Muscle of leg (tissue), 11 donors: ENCODE results near the gene TMEM43. TPM values are rescaled to one million over a fixed set of nuclear protein-coding genes. Genes with fewer than 3 reads are reported as not detected.

ENCODE experiments used
- DNase-seq: peaks from one replicate; pipeline ENCODE4 v3.0.0; 2013
- H3K27ac ChIP-seq: one replicate; pipeline ENCODE4 v1.5.1; 2013; ENCODE audit warnings: mild to moderate bottlenecking, low read length, control low read depth
- H3K27me3 ChIP-seq: one replicate; pipeline ENCODE4 v1.6.1; 2013; ENCODE audit warnings: low read length; ENCODE audit not compliant: control insufficient read depth, insufficient read depth
- H3K36me3 ChIP-seq: one replicate; pipeline ENCODE4 v1.6.1; 2013; ENCODE audit warnings: low read length; ENCODE audit not compliant: control insufficient read depth, insufficient read depth
- H3K4me1 ChIP-seq: one replicate; pipeline ENCODE4 v1.6.1; 2013; ENCODE audit warnings: low read length; ENCODE audit not compliant: control insufficient read depth, insufficient read depth
- H3K4me3 ChIP-seq: one replicate; pipeline ENCODE4 v1.5.1; 2013; ENCODE audit warnings: low read length, control low read depth
- H3K9me3 ChIP-seq: replicated peaks from 2 replicates; pipeline ENCODE4 v1.6.1; 2013; ENCODE audit warnings: low read depth, low read length; ENCODE audit not compliant: control insufficient read depth
- WGBS: methylation state at CpG from one replicate; pipeline ENCODE4 v1.1.5; 2013; ENCODE audit warnings: missing lambda C conversion rate; ENCODE audit not compliant: insufficient coverage; 5-methylcytosine and 5-hydroxymethylcytosine counted together
- polyA plus RNA-seq, 8 donors: library from polyadenylated mRNA; unstranded; fragments of 120-200 nt; gene quantifications; one replicate each; pipeline versions ENCODE4 v1.2.1 to v1.2.3, GENCODE V29; 2013; ENCODE audit warnings: inconsistent platforms in 1 of 8, low replicate concordance in 1 of 8; ENCODE audit not compliant: insufficient read length in 8 of 8, insufficient read depth in 1 of 8
- total RNA-seq: library from RNA; stranded (reverse); fragments of 120-200 nt; gene quantifications from one replicate; pipeline ENCODE4 v1.2.4, GENCODE V29; 2013

TMEM43 gene
- total and polyA plus RNA-seq, 9 donors = 43.7 to 69.7 (median 51.4) TPM

DNA sequence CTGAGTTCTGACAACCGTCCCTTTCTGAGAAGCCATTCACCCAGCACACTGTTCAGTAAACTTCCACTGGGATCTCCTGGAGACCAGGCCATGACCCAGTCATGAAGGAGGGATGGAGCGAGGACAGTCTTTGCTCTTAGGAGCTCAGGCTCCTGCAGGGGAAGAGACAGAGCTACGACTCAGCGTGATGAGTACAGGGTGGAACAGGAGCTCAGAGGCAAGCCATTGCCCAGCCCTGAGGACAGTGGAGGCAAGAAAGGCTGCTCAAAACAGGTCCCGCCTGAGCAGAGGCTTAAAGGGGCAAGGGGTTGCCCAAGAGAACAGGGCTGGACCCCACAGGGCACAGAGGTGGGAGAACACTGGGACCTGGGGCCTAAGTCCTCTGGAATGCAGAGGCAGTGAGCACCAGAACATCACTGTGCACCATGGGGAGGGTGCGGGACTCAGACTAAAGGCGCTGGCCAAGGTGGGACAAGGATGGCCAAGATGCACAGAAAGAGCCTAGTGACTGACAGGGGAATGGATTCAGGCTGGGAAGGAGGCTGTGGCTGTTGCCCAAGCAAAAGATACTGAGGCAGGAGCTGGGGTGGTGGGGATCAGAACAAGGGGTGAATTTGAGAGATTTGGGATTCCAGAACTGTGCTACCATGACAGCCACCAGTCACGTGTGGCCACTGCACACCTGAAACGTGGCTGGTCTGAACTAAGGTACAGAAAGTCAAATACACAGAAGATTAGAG lies 25.8 kb downstream of the TMEM43 start:
- WGBS = 94% methylated on average over 6 of the region's 9 CpGs
- Histone ChIP-seq H3K27ac (no peak overlapping the region), H3K4me3 (no peak overlapping the region), H3K36me3 (peaks cover 64% of the 10 kb centered on the region), H3K4me1 (peaks cover 8% of the 10 kb centered on the region), H3K27me3 (no peaks in the 10 kb centered on the region), H3K9me3 (no peaks in the 10 kb centered on the region)
- DNase-seq = no peak

DNA sequence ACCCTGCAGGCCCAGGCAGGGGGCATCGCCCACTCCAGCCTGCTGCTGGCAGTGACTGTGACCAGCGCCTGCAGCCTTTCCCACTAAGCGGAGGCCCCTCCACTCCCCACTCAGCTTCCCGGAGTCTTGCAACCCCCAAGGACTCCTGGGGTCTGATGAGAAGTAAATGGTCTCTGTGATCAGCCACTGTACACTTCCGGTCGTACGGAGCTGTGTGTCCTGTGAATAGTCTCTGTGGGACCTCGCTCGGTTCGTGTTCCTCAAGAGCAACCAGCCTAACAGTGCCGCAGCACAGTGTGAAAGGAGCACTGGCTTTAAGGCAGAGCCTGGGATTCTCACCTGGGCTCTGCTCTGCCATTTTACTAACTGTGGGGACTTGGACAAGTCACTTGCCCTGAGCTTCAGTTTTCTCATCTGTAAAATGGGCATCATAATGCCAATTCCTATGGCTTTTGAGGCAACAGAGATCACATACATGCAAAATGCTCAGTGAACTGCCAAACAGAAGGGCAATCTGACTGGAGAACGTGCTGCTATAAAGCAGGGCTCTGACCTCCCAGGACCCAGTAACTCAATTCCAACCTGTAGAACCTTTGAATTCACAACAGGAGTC lies 26.7 kb downstream of the TMEM43 start:
- DNase-seq = no peak
- Histone ChIP-seq H3K36me3 (peaks cover 62% of the 10 kb centered on the region), H3K9me3 (no peaks in the 10 kb centered on the region), H3K4me3 (no peak overlapping the region), H3K4me1 (peaks cover 2% of the 10 kb centered on the region), H3K27ac (no peak overlapping the region), H3K27me3 (no peaks in the 10 kb centered on the region)
- 80% methylated on average over 7 of the region's 12 CpGs for WGBS

DNA sequence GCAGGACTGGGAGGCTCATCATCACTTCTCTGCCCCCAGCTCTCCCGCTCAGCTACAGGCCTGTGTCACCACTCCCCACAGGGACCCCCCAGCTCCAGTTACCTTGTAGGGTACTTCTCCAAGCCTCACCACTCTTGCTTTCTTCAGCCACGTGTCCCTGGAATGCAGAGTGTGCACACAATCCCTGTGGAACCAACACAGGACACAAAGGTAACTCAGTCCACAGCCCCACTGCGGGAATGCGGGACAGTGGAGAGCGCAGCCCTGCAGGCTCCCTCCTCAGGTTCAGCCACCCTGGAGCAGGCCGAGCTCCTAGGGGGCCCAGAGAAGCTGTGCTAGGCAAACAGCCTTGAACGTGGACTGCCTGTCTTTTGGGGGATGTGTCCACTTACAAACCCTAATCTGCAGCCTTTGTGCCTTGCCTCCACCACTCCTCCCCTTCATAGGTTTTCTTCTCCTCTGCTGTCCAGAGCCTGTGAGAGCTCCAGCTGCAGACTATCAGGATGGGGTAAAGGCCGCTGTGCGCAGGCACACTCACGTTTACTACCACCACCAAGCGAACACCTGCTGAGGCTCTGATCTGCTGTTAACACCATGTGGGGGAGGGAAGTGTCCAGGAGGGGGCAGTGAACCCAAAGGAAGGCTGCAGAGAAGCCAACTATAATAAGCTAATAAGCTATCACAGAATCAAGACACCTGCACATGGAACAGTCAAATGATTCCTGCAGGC lies 27.5 kb downstream of the TMEM43 start:
- Histone ChIP-seq H3K36me3 (peaks cover 64% of the 10 kb centered on the region), H3K27me3 (no peaks in the 10 kb centered on the region), H3K27ac (no peak overlapping the region), H3K4me1 (no peaks in the 10 kb centered on the region), H3K9me3 (no peaks in the 10 kb centered on the region), H3K4me3 (no peak overlapping the region)
- DNase-seq = no peak
- 63% methylated on average over 6 of the region's 11 CpGs for WGBS

DNA sequence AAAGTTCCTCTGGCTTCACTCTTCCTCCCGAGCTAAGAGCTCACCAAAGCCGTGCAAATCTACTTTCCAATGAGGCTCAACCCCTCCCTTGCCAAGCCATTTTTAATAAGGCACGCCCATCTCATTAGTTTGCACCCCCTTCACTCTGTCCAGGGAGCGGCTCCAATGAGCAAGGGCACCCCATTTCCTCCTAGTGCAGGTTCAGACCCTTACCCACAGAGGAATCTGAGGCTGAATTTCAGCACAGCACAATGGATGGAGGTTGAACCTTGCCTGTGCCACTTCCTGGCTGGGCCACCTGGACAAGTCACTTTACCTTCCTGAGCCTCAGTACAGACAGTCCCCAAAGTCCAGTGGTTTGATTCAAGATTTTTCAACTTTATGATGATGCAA lies 28.1 kb downstream of the TMEM43 start:
- no peaks in the 10 kb centered on the region for H3K4me1 ChIP-seq
- no peak overlapping the region for H3K4me3 ChIP-seq
- peaks cover 64% of the 10 kb centered on the region for H3K36me3 ChIP-seq
- no peaks in the 10 kb centered on the region for H3K9me3 ChIP-seq
- DNase-seq = no peak
- no peaks in the 10 kb centered on the region for H3K27me3 ChIP-seq
- no peak overlapping the region for H3K27ac ChIP-seq
- 76% methylated on average over 4 of the region's 4 CpGs for WGBS

DNA sequence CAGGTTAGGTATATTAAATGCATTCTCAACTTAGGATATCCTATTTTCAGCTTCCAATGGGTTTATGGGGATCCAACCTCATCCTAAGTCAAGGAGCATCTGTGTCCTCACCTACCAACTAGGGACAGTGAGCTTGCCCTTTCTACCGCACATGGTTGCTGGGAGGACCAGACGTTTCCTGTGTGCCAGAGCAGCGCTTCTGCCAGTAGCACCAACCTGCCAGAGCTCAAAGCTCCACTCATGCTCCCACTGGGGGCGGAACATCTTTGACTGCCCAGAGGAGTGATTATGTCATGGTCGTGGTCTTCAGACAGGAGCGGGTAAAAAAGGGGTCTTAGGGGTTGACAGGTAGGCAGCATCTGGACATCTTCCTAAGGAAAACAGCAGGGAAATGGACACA lies 28.8 kb downstream of the TMEM43 start:
- no peak for DNase-seq
- Histone ChIP-seq H3K9me3 (no peaks in the 10 kb centered on the region), H3K27ac (no peak overlapping the region), H3K4me1 (no peaks in the 10 kb centered on the region), H3K36me3 (peaks cover 64% of the 10 kb centered on the region), H3K4me3 (no peak overlapping the region), H3K27me3 (no peaks in the 10 kb centered on the region)
- 90% methylated on average over 3 of the region's 6 CpGs for WGBS

DNA sequence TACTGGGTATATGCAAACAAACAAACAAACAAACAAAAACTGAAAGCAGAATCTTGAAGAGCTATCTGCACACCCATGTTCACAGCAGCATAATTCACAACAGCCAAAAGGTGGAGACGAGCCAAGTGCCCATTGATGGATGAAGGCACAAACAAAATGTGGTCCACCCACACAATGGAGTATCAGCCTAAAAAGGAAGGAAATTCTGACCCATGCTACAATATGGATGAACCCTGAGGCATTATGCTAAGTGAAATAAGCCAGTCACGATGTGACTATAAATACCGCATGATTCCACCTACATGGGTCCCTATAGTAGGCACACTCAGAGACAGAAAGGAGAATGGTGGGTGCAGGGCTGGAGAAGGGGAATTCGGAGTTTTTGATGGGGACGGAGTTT lies 29.4 kb downstream of the TMEM43 start:
- Histone ChIP-seq H3K36me3 (peaks cover 68% of the 10 kb centered on the region), H3K27me3 (no peaks in the 10 kb centered on the region), H3K27ac (no peak overlapping the region), H3K4me1 (no peaks in the 10 kb centered on the region), H3K4me3 (no peak overlapping the region), H3K9me3 (no peaks in the 10 kb centered on the region)
- no peak for DNase-seq
- 96% methylated on average over 4 of the region's 5 CpGs for WGBS

DNA sequence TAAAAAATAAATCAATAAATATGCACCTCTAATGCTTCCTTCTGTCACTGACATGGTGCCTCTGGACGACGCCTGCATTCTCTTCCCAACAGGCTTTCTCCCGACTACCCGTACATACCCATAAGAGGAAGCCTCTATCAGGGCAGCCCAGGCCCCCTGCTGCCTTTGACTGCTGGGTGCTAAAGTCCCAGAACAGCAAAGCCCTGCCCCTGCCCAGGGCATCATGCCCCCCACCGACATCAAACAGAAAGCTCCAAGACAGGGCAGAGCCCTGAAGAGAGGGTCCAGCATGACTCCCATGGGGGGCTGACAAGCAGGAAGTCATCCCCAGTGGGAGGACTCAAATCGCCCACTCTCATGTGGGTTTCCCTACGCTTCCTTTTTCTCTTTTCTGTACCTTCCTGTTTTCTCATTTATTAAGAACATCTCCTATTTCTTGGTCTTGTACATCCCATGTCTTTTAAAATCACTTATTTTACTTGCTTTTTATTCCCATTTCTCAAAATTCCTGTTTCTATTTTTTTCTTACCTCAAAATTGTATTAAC lies 30.1 kb downstream of the TMEM43 start:
- Histone ChIP-seq H3K4me1 (no peaks in the 10 kb centered on the region), H3K9me3 (no peaks in the 10 kb centered on the region), H3K4me3 (no peak overlapping the region), H3K27ac (no peak overlapping the region), H3K36me3 (peaks cover 70% of the 10 kb centered on the region), H3K27me3 (no peaks in the 10 kb centered on the region)
- WGBS = 81% methylated on average over 6 of the region's 7 CpGs
- no peak for DNase-seq

DNA sequence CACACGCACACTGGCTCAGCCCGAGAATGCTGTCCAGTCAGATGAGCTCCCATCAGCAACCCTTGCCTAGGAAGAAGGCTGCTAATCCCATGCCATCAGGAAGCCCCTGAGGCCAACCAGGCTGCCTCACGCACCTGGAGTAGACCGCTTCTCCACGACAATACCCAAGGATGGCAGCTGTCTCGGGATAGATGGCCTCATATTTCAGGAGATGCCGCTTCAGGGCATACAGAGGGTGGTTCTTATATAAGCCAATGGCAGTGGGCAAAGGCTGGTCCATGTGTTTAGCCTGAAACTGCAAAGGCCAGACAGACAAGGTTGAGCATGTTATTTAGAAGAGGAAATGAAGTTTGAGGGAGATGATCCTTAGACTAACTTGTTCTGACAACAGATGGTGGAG lies 31.3 kb downstream of the TMEM43 start:
- Histone ChIP-seq H3K27ac (no peak overlapping the region), H3K27me3 (no peaks in the 10 kb centered on the region)

DNA sequence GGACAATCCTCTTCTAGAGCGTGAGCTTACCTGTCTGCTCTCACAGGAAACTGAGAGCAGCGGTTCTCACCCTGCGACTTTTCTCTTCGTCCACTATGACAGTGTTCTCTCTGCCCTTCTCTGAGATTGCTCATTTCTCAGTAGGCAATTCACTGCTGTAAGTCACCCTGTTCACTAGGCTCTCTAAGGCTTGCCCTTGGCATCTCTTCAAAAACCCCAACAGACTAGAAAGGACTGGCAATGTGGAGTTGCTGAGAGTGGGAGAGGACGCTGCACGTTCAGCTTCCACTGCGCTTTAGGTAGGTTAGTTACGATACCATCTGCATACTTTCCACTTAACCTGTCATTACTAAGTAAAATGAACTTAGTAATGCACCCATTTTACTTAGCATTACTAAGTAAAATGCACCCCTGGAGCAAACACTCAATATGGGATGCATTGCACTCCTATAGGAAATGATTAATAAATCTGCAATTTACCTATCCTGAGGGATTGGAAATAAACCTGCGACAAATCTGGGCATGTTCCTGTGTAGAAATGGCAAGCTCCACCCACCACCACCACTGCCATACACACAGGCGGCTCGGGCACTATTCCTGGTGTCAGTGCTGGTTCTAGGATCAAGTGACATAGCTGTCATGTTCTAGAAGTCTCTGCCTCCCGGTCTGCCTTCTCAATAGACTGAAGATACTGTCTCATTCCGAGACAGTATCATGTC lies 32.1 kb downstream of the TMEM43 start:
- no peaks in the 10 kb centered on the region for H3K4me1 ChIP-seq
- H3K36me3 ChIP-seq = peaks cover 69% of the 10 kb centered on the region
- WGBS = 93% methylated on average over 6 of the region's 13 CpGs
- H3K4me3 ChIP-seq = no peak overlapping the region
- DNase-seq = no peak
- H3K9me3 ChIP-seq = peaks cover 9% of the 10 kb centered on the region
- H3K27ac ChIP-seq = no peak overlapping the region
- no peaks in the 10 kb centered on the region for H3K27me3 ChIP-seq

More for the DNA sequence above, 31.3 kb downstream of the TMEM43 start:
- no peak overlapping the region for H3K4me3 ChIP-seq
- no peaks in the 10 kb centered on the region for H3K4me1 ChIP-seq
- H3K36me3 ChIP-seq = peaks cover 72% of the 10 kb centered on the region
- no peak for DNase-seq
- WGBS = 97% methylated on average over 7 of the region's 7 CpGs
- peaks cover 4% of the 10 kb centered on the region for H3K9me3 ChIP-seq

DNA sequence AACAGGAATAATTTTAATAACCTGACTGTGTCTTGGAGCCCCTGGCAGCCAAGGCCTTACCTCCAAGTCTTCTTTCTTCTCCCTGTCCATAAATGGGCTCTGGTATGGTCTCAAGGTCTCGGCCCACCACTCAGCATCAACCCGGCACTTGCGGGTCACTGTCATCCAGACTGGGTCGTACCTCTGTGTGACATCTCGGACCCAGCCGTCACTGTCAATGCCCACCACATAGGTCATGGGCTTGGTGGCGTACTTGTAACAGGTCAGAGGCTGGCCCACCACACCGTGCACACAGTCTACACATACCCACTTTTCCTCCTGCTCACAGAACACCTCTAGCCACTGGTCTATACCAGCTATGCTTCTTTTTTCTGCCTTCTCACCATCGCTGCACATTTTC lies 33.1 kb downstream of the TMEM43 start:
- no peaks in the 10 kb centered on the region for H3K27me3 ChIP-seq
- H3K4me3 ChIP-seq = no peak overlapping the region
- no peak for DNase-seq
- H3K27ac ChIP-seq = no peak overlapping the region
- H3K36me3 ChIP-seq = peaks cover 66% of the 10 kb centered on the region
- 97% methylated on average over 9 of the region's 9 CpGs for WGBS
- peaks cover 13% of the 10 kb centered on the region for H3K9me3 ChIP-seq
- H3K4me1 ChIP-seq = no peaks in the 10 kb centered on the region
